AG10803 (cell line): ENCODE measurements around the gene TRAPPC13.

Experiments
- DNase-seq: peaks from one replicate; pipeline ENCODE4 v3.0.0; 2010; ENCODE audit warnings: low read depth
- H3K4me3 ChIP-seq: 2 replicates; pipeline ENCODE4 v1.5.1; 2011; ENCODE audit warnings: mild to moderate bottlenecking, low read length, control low read depth
- TF ChIP-seq, protein P1 (sequence below): conservative IDR thresholded peaks from 2 replicates; pipeline ENCODE4 v1.5.1; 2011; ENCODE audit warnings: mild to moderate bottlenecking, low read length, control low read depth, inconsistent platforms

The TRAPPC13 gene

DNA sequence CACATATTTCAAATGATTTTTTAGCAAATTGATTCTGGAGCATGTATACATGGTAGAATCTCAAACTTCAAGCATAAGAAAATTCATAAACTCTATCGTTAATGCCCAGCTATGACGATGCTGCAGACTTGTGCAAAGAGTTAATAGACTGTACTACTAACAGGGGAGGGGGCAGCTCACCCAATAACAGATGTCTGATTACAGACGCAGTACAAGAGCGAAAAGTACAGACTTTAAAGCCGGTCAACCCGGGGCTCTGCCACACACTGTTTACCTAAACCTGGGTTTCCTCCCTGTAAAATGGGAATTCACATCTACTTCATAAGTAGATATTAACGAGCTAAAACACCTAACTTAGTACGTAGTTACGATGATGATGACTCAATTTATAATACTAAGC lies 1.3 kb upstream of the TRAPPC13 start:
- TF ChIP-seq, protein P1, sequence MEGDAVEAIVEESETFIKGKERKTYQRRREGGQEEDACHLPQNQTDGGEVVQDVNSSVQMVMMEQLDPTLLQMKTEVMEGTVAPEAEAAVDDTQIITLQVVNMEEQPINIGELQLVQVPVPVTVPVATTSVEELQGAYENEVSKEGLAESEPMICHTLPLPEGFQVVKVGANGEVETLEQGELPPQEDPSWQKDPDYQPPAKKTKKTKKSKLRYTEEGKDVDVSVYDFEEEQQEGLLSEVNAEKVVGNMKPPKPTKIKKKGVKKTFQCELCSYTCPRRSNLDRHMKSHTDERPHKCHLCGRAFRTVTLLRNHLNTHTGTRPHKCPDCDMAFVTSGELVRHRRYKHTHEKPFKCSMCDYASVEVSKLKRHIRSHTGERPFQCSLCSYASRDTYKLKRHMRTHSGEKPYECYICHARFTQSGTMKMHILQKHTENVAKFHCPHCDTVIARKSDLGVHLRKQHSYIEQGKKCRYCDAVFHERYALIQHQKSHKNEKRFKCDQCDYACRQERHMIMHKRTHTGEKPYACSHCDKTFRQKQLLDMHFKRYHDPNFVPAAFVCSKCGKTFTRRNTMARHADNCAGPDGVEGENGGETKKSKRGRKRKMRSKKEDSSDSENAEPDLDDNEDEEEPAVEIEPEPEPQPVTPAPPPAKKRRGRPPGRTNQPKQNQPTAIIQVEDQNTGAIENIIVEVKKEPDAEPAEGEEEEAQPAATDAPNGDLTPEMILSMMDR, result no peak
- peak; percentile 0 for DNase-seq
- peak overlapping the region; percentile 97 for H3K4me3 ChIP-seq

DNA sequence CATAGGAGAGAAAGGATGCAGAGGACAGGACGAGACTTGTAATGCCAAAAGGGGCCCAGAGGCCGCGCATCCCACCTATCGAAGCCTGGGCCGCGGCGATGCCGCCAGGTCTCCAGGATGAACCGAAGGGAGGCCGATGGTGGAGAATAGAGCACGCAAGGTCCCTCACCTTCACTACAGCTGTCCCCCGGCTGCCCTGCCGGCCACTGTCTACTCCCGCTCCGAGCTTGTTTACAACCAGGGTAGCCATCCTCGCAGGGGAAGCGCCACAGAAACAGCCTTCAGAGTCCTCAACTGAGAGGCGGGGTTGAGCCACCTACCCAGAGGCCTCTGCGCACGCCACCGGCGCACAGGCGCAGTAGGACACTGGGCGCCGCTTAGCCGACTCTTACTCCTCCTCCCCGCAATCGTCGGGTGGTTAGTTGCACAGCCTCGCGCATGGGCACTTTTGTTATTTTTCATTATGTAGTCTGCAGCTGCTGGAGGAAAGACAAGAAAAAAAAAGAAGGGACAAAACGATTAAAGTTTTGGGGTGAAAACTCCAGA lies 729 bp upstream of the TRAPPC13 start, which contains the start of gene TRIM23:
TSS of gene TRIM23 (minus strand) at position 309 of the 546 bp plus-strand sequence. CDS start at position 250, 59 bp downstream.
- H3K4me3 ChIP-seq, result peak within 1 kb of the TSS; percentile 97
- DNase-seq, result peak; percentile 92
- TF ChIP-seq, protein P1, result peak; percentile 14; the same call in 1 of the 2 replicates

DNA sequence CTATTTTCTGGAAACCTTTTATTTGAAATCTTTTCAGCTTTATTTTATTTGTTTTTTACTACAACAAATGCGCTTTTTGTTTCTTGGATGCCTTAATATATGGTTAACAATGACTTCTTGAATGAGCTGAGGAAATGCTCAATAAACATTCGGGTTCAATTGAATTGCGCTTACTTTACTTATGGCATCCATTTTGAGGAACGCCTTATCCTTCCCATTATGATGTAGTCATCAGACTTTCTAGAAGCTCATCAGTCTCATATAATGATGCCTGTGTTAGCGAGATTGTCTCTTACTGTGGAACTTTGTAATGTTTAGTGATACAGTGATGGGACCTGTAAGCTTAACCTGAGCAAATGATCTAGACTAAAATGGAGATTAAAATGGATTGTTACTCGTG lies 916 bp downstream of the TRAPPC13 start:
- no peak for DNase-seq
- peak overlapping the region; percentile 97 for H3K4me3 ChIP-seq
- TF ChIP-seq, protein P1, result no peak

DNA sequence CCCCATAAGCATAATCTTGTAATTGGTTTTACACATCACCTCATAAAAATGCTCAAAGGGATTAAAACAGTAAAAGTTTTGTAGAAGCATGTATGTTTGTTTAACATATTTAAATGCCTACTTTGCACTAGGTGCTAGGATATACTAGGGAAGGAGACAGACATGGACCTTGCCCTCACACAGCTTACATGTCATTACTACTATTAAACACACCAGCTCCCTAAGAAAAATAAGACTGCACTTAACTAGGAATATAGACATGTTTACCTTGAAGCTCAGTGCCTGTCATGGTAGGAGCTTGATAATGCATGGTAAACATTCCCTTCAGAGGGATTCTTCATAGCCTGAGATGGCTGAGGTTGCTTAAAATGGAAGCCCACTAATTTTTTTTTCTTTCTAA lies 6.2 kb downstream of the TRAPPC13 start:
- no peak overlapping the region for H3K4me3 ChIP-seq
- DNase-seq, result no peak
- TF ChIP-seq, protein P1, result no peak

DNA sequence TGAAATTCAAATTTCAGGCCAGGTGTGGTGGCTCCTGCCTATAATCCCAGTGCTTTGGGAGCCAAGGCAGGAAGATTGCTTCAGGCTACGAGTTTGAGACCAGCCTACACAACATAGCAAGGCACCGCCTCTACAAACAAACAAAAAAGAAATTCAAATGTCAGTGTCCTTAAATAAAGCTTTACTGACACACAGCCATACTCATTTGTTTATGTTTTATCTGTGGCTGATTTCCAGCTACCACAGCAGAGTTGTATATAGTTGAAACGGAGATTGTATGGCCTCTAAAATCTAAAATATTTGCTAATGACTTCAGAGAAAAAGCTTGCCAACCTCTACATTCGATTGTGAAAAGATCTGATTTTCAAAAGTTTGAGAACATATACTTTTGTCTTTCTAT lies 15.4 kb downstream of the TRAPPC13 start:
- DNase-seq, result no peak
- TF ChIP-seq, protein P1, result no peak
- H3K4me3 ChIP-seq, result no peak overlapping the region

DNA sequence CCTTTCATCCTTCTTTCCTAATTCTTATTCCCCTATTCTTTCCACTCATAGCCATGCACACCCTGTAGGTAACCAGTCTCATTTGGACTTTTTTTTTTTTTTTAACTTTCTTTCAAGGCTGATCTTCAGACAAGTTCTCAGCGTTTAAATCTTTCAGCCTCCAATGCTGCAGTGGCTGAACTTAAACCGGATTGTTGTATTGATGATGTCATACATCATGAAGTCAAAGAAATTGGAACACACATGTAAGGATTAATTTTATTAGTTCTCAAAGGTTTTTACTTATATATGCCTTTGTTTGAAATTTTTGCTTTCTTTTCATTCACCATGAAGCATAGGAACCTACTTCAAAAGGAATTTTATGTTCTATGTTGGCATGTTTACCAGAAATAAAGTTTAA lies 22.1 kb downstream of the TRAPPC13 start:
- DNase-seq, result no peak
- TF ChIP-seq, protein P1, result no peak
- H3K4me3 ChIP-seq, result no peak overlapping the region

DNA sequence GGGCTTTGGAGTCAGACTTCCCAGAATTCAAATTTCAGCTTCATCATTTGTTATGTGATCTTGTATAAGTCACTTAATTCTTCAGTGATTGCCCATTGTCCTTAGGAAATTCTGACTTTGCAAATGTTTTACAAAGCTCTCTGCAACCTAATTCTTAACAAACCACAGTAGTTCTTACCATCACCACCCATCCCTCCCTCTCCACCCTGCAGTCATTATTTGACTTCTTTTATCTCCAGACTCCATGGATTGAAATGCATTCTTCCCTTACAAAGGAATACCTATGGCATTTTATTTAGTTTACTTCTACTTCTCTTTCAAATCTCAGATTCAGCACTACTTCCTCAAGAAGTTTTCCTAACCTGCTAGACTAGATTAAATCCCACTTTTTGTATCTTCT lies 23.1 kb downstream of the TRAPPC13 start:
- H3K4me3 ChIP-seq, result no peak overlapping the region
- DNase-seq, result no peak
- TF ChIP-seq, protein P1, result no peak
